IPS-NIHi11 (cell line): Measurements from ENCODE around the gene ANKRD44.

ENCODE experiments used
- DNase-seq: peaks from one replicate; pipeline ENCODE4 v3.0.0; 2012; ENCODE audit warnings: mixed read lengths, low spot score

Gene ANKRD44

GRCh38 chr2:197237291-197238042, 73.1 kb downstream of the ANKRD44 start:
- DNase-seq = no peak

DNA sequence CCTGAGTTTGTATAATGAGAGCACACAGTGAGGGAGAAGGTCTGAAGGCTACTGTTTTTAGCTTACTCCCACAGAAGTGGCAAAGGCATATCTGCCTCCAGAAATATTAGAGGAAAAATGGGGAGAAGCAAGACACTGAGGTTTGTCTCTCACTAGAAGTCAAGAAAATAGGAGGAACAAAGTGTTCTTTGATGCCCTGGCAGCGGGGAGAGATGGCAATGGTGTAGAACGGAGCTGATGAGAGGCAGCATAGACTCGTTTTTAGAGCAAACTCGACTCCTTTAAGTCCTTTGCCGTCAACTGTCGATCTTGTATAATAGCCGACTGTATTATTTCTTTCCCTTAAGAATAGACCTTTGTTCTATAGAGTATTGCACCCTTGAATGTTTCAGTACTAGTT, 73.8 kb downstream of the ANKRD44 start:
- no peak for DNase-seq

- no peak for DNase-seq
These were observed 74.4 kb downstream of the ANKRD44 start for GRCh38 chr2:197236159-197236558.

- DNase-seq = no peak
These were observed 74.9 kb downstream of the ANKRD44 start for GRCh38 chr2:197235711-197236110.

- peak; percentile 27 for DNase-seq
These were observed 75.8 kb downstream of the ANKRD44 start for GRCh38 chr2:197234671-197235191.

DNA sequence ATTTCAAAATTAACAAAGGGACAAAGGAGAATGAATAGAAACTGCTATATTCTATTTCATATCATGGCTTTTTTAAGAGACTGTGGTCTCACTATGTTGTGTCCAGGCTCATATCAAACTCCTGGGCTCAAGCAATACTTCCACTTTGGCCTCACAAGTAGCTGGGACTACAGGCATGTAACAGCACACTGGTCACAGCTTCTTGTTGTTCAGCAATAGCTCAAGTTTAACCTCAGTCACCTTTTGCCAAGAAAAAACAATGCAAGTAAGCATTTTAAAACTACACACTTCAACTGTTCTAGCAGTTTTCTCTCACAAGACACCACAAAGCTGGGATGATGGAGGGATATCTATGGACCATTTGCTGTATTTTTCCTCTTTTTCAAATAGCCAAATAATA, 77.1 kb downstream of the ANKRD44 start:
- no peak for DNase-seq

GRCh38 chr2:197232010-197232409, 78.6 kb downstream of the ANKRD44 start:
- no peak for DNase-seq

DNA sequence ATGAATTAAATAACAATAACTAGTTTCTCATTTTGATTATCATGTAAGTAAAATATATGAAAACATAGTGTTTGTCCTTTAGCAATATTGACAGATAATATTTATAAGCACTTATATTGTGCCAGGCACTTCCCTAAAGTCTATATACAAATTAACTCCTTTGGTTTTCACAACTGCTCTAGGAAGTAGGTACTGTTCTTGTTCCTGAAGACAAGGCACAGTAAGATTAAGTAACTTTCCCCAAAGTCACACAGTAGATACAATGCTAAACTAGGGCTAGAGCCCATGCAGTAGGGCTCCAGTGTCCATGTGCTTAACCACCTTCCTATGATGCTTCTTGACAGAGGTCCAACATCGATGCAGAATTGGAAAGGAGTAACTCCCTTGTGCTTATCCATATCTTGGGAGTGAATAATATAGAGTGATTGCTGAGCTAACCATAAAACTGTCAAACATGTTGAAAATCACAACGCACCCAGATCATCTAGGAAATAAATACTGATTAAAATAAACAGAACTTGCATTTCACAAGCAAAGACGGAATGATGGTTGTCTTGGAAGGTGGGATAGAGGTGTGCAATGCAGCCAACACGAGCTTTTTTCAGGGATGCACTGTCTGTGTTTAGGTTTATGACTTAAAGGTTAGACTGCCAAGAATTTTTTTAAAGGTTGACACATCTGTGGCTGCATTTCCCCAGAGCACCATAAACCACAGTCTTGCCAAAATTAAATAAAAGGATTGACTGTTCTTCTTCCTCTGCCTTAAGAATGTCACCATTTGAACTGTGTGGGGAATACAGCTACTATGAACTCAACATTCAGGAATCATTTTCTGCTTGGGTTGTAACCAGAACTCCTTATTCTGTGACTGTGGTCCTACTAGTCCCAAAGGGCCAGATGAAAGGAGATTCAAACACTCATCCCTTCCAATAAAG, 80.8 kb downstream of the ANKRD44 start:
- DNase-seq = no peak

DNA sequence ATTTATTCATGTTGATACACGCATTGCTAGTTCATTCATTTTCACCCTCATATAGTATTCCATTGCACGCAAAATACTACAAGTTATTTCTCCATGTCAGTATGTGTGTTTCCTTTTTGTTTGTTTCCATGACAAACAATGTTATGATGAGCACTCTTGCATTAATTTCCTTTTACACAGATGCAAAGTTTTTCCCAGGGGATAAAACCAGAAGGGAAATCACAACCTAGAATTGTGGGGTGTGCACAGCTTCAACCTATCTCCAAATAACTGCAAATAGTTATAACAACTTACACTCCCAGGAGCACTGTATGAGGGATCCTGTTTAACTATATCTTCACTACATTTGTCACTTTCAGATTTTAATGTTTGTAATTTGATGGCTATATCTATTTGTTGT, 87.1 kb downstream of the ANKRD44 start:
- no peak for DNase-seq

DNA sequence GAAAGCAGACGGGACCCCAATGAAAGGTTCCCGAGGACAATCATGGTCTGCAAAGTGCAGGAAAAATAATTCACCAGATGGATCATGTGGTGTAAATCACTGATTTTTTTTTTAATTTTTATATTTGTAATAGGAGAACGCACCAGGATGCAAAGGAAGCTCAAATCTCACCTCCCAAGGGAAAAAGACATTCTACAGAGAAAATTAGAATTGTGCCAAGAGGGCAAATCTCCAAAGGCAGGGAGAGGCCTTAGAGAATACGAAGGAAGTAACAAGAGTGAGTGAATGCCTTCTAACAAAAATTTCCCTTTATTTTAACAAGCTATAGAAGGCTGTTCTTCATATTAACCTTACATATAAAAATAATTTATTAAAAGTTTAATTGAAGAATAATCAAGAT, 90.9 kb downstream of the ANKRD44 start:
- no peak for DNase-seq

DNA sequence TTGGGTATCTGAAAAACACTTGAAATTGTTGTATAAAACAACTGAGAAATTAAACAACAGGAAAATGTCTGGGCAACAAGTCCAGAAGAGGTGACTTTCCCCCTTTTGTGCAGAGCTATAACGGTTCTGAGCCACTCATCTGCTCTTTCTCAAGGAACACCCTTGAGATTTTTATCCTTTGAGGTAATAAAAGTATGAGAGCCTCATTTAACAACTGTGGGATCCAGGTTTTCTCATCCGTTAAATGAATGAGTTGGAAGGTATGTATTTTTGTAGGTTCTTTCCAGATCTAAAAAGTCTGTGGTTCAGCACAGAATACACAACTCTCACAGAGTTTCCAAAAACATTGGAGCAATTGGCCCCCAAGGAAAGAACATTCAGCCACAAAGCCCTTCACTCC, 93.0 kb downstream of the ANKRD44 start:
- DNase-seq = no peak

DNA sequence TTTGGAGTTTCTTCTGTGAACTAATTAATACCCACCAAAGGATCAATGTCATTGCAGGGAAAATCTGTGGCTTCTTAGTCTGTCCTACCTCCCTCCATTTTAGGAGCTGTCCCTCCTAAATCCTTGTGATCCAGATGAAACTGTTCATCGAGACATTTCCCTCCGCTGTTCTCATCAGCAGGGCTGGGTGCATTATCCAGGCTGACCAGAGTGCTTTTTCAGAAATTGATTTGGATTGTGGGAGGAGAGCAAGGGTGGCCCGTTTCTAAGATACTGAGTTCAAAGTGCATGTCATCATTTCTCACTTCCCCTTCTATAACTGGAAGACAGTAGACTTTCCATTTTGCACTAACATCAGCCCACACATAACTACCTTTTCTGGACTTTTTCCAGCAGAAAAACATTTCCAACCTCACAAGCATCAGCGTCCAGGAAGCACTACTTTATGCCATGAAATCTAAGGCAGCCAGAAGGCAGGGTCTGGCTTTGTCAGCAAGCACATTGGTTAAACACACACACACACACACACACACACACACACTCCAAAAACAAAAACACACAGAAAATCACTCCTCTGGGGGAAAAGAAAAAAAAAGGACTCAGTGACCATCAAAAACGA, 94.1 kb downstream of the ANKRD44 start:
- DNase-seq = no peak

DNA sequence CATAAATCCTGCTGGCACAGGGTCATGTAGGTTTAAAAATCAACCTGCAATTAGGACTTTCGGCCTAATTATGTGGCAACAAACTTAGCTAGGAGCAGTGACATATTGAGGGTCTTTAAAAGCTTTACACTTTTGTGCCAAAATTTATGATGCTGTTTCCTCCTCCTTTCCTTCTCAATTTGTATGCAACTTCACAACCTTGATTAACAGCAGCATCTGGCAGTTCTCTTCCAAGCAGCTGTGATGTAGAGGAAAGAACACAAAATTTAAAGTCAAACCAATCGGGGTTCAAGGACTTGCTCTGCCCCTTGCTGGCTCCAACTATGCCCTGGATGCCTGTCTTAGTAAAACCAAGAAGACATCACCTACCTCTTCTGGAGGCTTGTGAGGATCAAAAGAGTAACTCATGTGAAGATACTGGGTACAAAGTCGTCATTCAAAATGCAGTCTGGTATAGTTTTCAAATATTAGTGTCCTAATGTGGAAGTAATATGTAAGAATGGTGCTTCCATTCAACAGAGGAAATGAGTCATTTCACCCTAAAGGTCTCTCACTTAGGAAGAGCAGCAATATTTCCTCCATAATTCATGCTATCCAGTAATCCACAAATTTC, 94.7 kb downstream of the ANKRD44 start:
- DNase-seq = no peak

GRCh38 chr2:197212344-197213262, 98.0 kb downstream of the ANKRD44 start:
- DNase-seq = no peak

DNA sequence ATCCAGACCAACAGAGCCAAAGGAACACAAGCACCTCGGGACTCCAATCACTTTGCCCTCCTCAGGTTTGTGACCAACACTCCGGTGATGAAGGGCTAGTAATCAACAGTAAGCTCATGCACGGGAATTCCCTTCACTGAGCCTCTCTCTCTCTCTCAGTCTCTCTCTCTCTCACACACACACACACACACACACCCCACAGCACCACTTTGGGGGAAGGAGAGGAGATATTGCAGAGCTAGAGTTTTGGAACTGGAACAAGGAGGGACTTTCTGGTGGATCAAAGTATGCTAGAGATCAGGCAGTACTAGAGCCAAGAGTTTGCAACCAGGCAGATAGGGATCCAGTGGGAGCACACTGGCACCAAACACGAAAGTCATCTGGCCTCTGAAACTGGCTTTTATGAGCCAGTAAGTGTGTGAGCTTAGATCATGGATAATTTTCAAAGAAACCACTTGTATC, 98.7 kb downstream of the ANKRD44 start:
- DNase-seq = no peak

GRCh38 chr2:197210430-197210829, 100.2 kb downstream of the ANKRD44 start:
- DNase-seq = no peak

GRCh38 chr2:197209742-197210408, 100.7 kb downstream of the ANKRD44 start:
- no peak for DNase-seq

- DNase-seq = no peak
These were observed 101.3 kb downstream of the ANKRD44 start for GRCh38 chr2:197209246-197209645.

GRCh38 chr2:197208841-197209240, 101.7 kb downstream of the ANKRD44 start:
- DNase-seq = no peak

GRCh38 chr2:197208024-197208423, 102.6 kb downstream of the ANKRD44 start:
- DNase-seq = no peak
